Fibroblast of skin of right quadriceps (primary cell): ENCODE data around the gene BACH2.
"Not testable (repeated sequence)": the region's sequence is repeated elsewhere in the genome, so short reads cannot be mapped to it uniquely, and the experiment has no call there.

Source experiments
- DNase-seq: peaks from one replicate; pipeline ENCODE4 v3.0.0-alpha.2; 2013

The BACH2 gene

DNA sequence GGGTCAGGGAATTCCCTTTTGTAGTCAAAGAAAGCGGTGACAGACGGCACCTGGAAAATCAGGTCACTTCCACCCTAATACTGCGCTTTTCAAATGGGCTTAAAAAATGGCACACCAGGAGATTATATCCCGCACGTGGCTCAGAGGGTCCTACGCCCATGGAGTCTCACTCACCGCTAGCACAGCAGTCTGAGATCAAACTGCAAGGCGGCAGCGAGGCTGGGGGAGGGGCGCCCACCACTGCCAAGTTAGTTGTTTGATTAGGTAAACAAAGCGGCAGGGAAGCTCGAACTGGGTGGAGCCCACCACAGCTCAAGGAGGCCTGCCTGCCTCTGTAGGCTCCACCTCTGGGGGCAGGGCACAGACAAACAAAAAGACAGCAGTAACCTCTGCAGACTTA is 242.4 kb downstream of the BACH2 start:
- not testable (repeated sequence) for DNase-seq

DNA sequence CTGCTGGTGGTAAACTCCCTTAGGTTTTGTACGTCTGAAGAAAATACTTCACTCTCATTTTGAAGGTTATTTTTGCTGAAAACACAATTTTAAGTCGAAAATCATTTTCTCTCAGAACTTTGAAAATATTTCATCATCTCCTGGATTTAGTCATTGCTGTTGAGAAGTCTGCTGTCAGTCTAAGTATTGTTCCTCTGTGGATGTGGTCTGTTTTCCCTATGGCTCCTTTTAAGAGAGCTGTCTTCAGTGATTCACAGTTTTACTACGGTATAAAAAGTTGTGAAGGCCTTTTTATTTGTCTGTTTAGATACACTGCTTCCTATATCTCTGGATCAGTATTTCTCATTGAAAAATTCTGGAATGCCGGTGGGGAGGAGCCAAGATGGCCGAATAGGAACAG is 243.0 kb downstream of the BACH2 start:
- no peak for DNase-seq

DNA sequence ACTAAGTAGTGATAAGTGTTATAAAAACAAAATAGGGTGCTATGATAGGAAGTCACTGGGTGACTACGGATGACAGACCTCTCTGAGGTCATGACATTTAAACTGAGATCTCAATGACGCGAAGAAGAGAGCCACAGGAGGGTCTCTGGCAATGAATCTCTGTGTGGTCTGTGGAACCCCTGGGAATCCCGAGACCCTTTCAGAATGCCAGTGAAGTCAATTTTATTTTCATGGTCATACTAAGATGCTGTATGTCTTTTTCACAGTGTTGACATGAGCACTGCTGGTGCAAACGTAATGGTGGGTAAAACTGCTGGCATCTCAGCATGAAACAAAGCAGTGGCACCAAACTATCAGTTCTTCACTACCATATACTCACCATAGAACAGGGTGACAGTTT is 247.3 kb downstream of the BACH2 start:
- no peak for DNase-seq

DNA sequence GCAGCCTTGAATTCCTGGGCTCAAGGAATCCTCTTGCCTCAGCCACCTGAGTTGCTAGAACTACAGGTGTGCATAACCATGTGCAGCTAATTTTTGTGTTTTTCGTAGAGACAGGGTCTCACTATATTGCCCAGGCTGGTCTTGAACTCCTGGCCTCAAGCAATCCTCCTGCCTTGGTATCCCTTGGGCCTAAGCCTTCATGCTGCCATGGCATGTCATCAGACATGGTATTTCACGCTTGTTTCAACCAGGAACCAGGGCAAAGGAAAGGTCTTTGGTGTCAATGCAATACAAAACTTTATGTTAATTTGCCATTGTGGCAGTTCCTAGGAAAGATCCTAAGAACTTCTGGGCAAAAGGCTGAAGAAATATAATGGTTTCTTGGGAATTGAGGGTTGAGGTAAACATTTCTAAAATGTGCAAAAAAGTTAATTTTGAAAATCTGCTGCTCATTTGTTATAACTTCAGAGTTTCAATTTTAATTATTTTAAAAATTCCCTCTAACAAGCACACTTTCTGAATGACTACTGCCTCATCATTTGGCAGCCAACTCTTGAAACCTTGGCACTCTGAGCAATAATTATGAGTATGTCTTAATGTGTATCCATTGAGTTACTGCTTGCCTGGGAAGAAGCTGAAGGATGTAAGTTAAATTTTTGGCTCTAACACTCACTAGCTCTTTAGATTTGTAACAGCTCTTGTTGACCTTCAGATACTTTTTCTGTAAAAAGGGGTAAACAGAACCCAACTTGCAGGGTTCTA is 248.3 kb downstream of the BACH2 start:
- DNase-seq, result no peak

DNA sequence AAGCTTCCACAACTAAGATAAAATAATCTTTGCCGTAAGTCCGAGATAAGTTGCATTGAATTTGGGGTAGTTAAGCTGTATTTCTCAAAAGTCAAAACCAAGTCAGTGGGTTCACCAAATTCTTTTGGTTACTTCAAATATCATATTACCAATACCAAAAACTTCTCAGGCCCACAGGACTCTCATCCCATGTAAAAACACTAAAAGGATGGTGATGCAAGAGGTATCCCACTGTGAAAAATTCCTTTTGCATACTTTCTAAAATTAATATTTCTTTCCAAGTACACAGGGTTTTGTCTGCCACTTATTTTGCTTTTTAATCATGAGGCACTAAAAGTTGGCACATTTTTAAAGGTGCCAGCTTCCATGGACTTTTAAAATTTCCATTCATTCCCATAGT is 251.1 kb downstream of the BACH2 start:
- peak; percentile 71 for DNase-seq

DNA sequence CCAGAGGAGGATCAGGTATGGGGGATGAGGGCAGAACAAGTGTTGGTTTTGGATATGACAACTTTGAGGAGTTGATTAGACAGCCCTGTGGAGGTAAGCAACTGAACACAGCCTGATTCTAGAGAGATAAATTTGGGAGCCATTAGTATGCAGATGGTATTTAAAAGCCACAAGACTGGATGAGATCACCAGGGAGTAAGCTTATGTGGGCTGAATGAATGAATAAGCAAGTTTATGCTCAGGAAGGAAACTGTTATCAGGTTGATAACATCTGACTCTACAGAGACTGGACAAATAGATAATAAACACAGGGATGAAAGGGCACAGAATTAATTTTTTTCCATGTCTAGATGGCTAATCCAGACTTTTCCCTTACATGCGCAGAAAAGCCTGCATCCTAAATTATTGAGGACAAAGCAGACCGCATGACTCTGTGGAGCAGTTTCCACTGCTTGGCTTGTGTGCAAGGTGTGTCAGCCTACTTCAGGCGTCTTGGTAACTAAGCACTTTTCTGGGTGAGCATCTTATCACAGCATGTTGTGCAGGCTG is 251.7 kb downstream of the BACH2 start:
- peak; percentile 79 for DNase-seq

DNA sequence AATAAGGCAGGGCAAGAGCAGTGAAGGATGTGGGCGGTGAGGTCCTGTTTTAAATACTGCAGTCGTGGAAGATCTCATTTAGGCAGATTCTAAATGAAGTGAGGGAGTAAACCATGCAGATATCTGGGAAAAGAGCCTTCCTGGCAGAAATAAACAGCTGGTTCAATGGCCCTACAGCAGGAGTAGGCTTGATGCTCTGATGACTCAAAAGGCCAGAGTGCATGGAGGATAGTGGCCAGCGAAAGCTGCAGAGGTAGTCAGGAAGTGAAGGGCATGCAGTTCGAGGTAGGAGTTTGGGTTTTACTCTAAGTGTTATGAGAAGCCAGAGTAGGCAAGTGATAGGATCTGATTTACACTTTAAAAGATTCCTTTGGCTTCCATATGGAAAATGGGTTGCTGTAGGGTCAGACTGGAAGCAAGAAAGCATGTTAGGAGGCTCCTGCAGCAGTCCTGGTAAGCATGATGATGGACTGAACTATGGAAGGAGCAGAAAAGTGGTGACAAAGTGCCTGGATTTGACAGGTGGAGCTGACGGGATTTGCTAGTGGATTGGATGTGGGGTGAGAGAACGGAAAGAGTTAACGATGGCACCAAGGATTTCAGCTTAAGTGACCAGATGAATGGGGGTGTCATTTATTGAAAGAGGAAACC is 252.3 kb downstream of the BACH2 start:
- no peak for DNase-seq

DNA sequence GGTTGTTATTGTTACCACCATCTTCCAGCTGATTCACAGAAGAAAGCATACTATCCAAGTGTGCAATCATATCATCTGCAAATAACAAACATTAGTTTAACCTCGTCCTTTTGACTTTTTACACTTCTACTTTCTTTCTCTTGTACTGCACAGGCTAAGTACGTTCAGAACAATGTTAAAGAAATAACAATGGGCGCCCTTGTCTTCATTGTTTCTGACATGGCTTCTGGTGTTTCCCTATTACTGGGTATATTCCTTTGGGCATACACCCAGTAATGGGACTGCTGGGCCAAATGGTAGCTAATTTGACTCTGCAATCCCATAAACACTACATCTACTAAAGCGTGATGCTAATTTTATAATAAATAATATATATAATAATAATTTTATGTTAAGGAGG is 255.7 kb downstream of the BACH2 start:
- no peak for DNase-seq

DNA sequence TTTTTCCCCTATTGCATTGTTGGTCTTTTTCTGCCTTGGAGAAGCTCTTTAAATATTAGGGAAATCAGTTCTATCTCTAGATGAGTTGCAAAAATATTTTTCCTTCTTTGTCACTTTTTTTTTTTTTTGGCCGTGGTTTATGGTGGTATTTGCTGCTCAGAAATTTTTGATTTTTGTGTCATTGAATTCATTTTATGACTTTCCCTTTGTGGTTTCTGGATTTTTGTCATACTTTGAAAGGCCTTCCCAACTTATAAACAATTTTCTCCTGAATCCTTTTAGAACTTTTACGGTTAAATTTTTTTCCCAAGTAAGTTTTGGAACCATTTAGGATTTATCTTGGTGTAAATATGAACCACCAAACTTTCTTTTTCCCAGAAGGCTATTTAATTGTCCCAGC is 256.7 kb downstream of the BACH2 start:
- peak; percentile 91 for DNase-seq

DNA sequence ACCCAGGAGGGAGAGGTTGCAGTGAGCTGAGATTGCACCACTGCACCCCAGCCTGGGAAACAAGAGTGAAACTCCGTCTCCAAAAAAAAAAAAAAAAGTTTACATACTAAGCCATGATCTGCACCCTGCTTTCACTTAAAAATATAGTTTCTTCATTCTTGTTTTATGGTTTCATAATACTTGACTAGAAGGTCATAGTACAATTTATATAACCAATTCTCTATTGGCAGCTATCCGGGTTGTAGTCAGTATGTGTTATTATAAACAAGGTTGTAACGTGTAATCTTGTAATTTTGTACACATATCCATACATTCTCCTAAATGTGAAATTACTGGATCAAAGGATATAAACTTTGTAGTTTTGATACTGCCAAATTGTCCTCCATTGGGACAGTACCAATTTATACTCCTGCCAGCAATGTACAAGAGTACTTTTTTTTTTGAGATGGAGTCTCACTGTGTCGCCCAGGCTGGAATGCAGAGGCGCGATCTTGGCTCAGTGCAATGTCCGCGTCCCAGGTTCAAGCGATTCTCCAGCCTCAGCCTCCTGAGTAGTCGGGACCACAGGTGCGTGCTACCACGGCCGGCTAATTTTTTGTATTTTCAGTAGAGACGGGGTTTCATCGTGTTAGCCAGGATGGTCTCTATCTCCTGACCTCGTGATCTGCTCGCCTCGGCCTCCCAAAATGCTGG is 257.5 kb downstream of the BACH2 start:
- DNase-seq, result no peak

DNA sequence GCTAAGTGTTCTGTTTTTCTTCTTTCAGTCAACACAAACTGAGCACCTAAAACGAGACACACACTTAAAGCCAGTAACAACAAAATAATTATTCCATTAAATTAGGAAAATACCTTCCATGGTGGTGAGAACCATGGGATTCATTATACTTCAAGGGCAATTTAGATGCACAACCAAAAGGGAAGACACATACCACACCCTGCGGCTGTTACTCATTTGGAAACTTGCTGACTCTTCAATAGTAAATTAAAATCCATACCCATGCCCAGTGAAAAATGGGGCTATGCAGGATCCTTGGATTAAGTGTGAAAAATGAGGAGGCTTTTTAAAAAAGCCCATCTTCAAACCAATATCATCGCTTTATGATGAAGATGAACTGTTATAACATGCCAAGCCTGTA is 259.7 kb downstream of the BACH2 start:
- DNase-seq, result no peak

DNA sequence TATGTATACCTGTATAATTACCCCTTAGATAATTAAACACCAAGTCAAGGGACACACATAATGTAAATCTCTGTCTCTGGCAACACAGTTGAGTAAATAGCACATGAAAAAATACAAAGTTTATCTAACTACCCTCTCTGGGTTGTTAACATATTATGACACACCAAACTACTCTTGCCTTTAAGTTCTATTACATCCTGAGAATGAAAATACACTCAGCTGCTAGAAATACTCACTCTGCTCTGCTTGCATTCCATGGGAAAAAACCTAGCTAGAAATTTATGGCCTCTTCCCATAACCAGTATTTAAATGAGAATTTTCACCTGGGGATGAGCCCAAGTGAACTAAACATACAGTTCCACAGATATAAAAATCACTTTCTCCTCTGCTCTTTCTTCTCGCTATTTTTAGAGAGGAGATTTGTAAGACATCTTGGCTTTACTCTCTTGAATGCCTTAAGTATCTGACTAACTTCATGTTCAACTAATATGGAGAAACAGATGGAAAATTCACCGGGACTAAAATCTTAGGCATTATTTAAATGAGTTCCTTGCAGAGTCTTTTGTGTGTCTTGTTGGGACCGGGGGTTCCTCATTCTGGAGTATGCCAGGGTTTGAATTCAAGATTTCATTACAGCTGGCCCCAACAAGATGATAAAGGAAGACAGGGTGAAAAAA is 261.5 kb downstream of the BACH2 start:
- DNase-seq, result peak; percentile 29

DNA sequence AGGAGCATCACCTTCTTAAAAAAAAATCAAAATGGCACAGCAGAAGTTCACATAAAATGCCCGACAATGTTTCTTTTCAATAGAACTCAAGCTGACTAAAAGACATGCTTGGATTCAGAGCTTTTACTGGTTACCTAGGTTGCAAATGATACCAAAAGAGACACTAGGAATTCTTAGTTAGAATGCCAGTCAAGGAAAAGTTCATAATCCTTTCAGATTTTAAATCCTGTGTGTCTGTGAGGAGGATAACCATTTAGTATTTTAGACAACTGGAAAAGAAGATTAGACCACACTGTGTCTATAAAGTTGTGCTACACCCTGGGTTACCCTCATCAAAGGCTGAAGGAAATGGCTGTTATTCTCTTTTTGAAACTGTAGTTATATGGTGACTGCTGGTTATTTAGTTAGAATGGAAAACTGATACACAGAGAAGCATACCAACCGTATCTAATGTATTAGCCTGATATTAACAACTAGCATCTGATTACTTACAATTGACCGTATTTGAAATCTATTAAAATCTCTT is 262.8 kb downstream of the BACH2 start:
- DNase-seq, result no peak

DNA sequence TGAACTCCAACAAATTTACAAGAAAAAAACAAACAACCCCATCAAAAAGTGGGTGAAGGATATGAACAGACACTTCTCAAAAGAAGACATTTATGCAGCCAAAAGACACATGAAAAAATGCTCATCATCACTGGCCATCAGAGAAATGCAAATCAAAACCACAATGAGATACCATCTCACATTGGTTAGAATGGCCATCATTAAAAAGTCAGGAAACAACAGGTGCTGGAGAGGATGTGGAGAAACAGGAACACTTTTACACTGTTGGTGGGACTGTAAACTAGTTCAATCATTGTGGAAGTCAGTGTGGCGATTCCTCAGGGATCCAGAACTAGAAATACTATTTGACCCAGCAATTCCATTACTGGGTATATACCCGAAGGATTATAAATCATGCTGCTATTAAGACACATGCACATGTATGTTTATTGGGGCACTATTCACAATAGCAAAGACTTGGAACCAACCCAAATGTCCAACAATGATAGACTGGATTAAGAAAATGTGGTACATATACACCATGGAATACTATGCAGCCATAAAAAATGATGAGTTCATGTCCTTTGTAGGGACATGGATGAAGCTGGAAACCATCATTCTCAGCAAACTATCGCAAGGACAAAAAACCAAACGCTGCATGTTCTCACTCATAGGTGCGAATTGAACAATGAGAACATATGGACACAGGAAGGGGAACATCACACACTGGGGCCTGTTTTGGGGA is 264.0 kb downstream of the BACH2 start:
- DNase-seq, result not testable (repeated sequence)

DNA sequence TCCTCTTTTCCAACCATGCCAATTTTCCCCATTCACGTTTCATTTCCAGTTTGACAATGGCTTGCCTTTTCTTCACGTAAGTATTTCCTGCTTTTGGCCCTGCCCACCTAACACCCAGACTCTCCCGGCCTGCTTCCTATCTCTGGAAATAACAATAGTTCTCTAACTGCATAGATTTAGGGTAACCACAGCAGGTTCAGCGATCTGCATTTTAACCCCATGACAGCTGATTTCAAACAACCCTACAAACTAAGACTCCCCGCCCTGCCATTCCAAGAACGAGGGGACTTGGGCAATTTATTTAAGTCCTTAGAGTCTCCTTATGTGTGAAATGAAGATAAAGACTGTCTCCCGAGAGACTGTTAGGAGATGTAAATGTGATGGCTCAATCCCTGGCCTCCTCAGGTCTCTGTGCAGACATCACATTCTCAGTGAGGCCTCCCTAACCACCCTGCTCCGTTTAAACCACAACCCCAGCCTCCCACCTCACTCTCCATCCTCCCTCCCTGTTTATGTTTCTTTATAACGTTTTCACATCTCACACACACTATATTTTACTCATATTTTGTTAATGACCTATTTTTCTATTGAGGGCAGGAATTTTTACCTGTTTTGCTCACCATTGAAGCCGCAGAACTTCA is 267.5 kb downstream of the BACH2 start:
- DNase-seq, result no peak

DNA sequence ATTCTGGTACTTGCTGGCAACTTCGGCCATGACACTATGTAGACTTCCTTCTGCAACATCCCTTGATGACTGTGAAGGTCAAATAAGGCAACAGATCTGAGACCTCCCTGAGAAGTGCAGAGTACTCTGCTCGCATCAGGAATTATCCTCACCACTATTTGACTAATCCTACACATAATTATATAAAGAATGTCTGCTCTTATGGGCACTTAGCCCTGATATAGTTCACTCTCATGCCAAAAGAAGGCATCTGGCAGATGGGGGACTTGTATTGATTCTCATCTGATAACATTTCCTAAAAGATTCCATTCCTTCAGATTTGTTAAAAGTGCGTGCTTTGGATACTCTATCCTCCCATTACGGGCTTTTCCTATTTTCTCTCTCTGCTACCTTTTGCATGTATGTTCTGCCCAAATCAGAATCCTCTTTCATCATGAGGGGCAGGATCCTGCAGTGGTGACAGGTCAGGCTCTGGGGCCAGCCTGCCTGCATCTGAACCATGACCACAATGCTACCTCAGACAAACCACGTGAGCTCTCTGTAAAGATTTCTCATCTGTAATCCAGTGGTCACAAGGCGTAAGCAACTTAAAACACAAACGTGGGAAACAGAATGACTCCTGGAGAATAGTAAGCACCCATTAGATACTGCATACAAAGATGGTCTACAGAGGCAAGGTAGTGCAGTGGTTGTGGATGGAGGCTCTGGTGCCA is 268.4 kb downstream of the BACH2 start:
- peak; percentile 43 for DNase-seq

DNA sequence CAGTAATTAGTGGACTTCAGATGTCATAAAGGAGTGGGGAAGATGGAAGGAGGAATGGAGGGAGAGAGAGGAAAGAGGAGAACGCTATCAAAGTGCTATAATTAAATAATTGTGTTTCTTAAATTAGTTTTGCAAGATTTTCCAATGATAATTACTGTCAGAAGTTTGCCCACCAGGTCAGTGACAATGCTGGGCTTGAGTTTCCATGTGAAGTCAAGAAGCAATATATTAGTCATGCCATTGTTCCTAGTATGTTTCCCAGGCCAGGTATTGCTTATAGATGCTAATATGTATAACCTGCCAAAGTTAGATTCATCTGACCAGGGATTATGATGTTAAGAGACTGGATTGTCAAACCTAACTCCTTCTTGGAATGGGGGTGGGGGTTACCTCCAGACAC is 270.4 kb downstream of the BACH2 start:
- DNase-seq, result no peak

DNA sequence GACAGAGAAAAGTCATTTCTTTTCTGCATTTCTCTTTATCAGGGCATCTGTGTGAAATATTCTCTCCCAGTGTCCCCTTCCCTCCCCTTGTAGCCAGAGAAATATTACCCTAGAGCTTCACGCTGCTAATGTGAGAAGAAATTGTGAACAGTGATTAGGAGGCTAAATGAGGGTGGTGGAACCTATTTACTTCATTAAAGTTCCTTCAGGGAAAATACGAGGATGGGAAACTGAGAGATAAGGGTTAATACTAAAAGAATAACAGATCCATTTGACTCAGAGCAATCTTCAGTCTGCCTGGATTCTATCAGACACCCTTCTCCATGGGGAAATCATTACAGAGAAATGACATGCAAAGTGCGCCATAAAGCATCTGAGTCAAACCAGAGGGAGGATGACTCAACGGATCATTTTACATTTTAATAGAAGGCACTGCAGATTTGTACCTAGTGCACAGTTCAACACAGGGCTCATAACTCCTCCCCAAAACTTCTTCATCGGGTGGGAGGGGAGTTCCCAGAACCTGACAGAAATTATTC is 271.1 kb downstream of the BACH2 start:
- peak; percentile 97 for DNase-seq

DNA sequence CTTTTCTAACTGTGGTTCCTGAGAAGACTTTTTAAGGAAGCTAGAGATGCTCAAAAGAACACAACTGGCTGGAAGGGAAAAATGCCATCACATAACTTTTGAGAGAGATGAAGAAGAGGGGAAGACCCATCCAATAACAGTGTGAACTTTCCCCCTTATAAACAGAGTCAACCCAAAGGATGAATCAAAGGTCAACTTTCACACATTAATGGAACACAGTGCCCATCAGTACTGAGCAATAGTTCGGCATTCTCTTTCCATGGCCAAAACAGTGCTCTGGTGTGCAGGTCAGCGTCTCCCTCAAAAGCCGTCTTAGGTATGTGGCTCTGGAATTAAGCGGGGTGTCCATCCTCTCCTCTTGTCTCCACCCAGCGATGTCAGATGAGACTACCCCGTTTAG is 272.0 kb downstream of the BACH2 start:
- DNase-seq, result no peak

DNA sequence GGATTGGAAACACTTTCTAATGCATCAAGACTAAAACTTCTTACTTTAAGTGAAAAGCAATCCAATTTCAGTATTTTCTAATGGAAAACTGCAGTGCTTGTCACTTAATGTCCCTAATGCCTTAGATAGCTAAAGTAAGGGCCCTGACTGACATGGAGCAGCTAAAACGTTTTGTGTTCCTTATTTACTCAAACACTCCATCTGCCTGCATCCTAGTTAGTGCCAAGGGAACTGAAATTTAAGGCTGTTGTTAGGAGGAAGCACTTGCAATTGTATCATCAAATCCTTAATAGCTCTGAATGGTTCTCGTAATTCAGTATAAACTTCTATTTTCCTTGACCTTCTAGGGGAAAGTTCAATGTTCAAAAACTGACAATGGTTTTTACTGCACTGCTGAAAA is 274.9 kb downstream of the BACH2 start:
- DNase-seq, result no peak

DNA sequence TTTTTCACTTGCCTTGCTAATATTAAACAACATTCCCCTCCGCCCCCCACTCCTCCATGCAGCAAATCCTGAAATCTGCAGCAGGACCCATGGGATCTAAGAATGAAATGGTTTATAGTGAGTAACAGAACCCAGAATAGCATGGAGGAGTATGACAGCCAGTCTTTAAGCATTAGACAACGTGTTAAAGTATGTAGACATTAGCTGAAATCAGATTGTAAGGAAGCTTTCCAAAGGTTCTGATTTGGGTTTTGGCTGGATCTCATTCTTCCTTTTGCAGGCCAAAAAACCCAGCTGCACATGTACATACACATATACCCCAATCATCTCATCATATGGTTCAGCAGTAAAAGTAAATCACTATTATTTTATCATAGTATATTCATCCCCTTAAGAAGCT is 275.9 kb downstream of the BACH2 start:
- DNase-seq, result no peak
